Activated CD4-positive, alpha-beta memory T cell treated with anti-CD3 and anti-CD28 coated beads for 36 hours (primary cell): ENCODE measurements around the gene GCNT4. TPM values are rescaled to one million over a fixed set of nuclear protein-coding genes. Genes with fewer than 3 reads are reported as not detected.

ENCODE experiments used
- CTCF ChIA-PET: fragments of 350-600 bp; sonication (Branson Sonifier 250); formaldehyde crosslinking; loops from one replicate; lab custom pipeline; 2021; ENCODE audit warnings: antibody characterized with exemption, inconsistent platforms; lab: Charles Lee
- POLR2A ChIA-PET: fragments of 350-600 bp; sonication (Branson Sonifier 250); formaldehyde crosslinking; loops from one replicate; lab custom pipeline; 2021; ENCODE audit warnings: antibody characterized with exemption; lab: Charles Lee
- DNase-seq: peaks from one replicate; pipeline ENCODE4 v3.0.0-alpha.2; 2020
- H3K27ac Mint-ChIP-seq: one replicate; pipeline ENCODE4 v1.8.0; 2021; ENCODE audit warnings: mixed read lengths
- H3K27me3 Mint-ChIP-seq: one replicate; pipeline ENCODE4 v1.8.0; 2021; ENCODE audit warnings: mixed read lengths
- H3K36me3 Mint-ChIP-seq: one replicate; pipeline ENCODE4 v1.8.0; 2021; ENCODE audit warnings: mixed read lengths
- H3K4me1 Mint-ChIP-seq: one replicate; pipeline ENCODE4 v1.8.0; 2021; ENCODE audit warnings: low read depth, mixed read lengths
- H3K4me3 Mint-ChIP-seq: one replicate; pipeline ENCODE4 v1.8.0; 2021; ENCODE audit warnings: mild to moderate bottlenecking, mixed read lengths
- H3K9me3 Mint-ChIP-seq: one replicate; pipeline ENCODE4 v1.8.0; 2021; ENCODE audit warnings: mixed read lengths
- intact Hi-C: fragments of 100-400 bp; cut with micrococcal nuclease; formaldehyde crosslinking; loops from one replicate; pipeline ENCODE4 v1.15.1; 2023
- total RNA-seq, 2 experiments: library from RNA; stranded (reverse); gene quantifications; one replicate each; pipeline ENCODE4 v1.2.3, GENCODE V29; 2021

The GCNT4 gene
- total RNA-seq, 2 experiments from 2014 or later, result 2.4 TPM

GRCh38 chr5:75009556-75010345 lies 42.6 kb downstream of the GCNT4 start:
- H3K27ac Mint-ChIP-seq, result no peak overlapping the region
- intact Hi-C loops, result no loop called here
- POLR2A ChIA-PET, result no interaction called here

GRCh38 chr5:75006865-75007822 lies 45.2 kb downstream of the GCNT4 start:
- peaks cover 5% of the 10 kb centered on the region for H3K36me3 Mint-ChIP-seq
- no peak for DNase-seq
- H3K27ac Mint-ChIP-seq, result no peak overlapping the region
- no peaks in the 10 kb centered on the region for H3K4me1 Mint-ChIP-seq
- ChIA-PET POLR2A (no interaction called here), CTCF (no interaction called here)
- no peaks in the 10 kb centered on the region for H3K27me3 Mint-ChIP-seq
- H3K4me3 Mint-ChIP-seq, result no peak overlapping the region
- peaks cover 7% of the 10 kb centered on the region for H3K9me3 Mint-ChIP-seq
- intact Hi-C loops, result no loop called here

More at GRCh38 chr5:75009556-75010345, 42.6 kb downstream of the GCNT4 start:
- Mint-ChIP-seq H3K27me3 (no peaks in the 10 kb centered on the region), H3K4me1 (no peaks in the 10 kb centered on the region), H3K4me3 (no peak overlapping the region), H3K9me3 (peaks cover 7% of the 10 kb centered on the region), H3K36me3 (peaks cover 5% of the 10 kb centered on the region)
- no peak for DNase-seq
- CTCF ChIA-PET, result interaction anchor here (0.9 kb wide), 1 partner anchor 41 kb away, joined by 3 read pairs; no protein-coding TSS in a partner anchor

GRCh38 chr5:75005561-75005960 lies 46.8 kb downstream of the GCNT4 start:
- Mint-ChIP-seq H3K4me1 (no peaks in the 10 kb centered on the region), H3K27ac (no peak overlapping the region), H3K4me3 (no peak overlapping the region), H3K9me3 (peaks cover 7% of the 10 kb centered on the region), H3K27me3 (no peaks in the 10 kb centered on the region), H3K36me3 (peaks cover 5% of the 10 kb centered on the region)
- ChIA-PET POLR2A (no interaction called here), CTCF (no interaction called here)
- intact Hi-C loops, result no loop called here
- DNase-seq, result no peak

Other genes starting within 250 kb of the GCNT4 start
- 10 to 100 TPM in 1 of 2 experiments, 1 to 10 TPM in 1; 9.0 to 10.4 TPM for gene FAM169A, start 186.2 kb downstream of the GCNT4 start, total RNA-seq
- gene ANKRD31, start 184.3 kb upstream of the GCNT4 start, total RNA-seq, result under 1 TPM; 0.29 to 0.33 TPM